GM21515 (cell line): ENCODE measurements around the gene EXOC2.

Source experiments
- ATAC-seq: cut with Tn5 transposase; IDR thresholded peaks from one replicate; pipeline ENCODE4 v1.9.1; 2021; ENCODE audit not compliant: unreplicated experiment

EXOC2 gene

DNA sequence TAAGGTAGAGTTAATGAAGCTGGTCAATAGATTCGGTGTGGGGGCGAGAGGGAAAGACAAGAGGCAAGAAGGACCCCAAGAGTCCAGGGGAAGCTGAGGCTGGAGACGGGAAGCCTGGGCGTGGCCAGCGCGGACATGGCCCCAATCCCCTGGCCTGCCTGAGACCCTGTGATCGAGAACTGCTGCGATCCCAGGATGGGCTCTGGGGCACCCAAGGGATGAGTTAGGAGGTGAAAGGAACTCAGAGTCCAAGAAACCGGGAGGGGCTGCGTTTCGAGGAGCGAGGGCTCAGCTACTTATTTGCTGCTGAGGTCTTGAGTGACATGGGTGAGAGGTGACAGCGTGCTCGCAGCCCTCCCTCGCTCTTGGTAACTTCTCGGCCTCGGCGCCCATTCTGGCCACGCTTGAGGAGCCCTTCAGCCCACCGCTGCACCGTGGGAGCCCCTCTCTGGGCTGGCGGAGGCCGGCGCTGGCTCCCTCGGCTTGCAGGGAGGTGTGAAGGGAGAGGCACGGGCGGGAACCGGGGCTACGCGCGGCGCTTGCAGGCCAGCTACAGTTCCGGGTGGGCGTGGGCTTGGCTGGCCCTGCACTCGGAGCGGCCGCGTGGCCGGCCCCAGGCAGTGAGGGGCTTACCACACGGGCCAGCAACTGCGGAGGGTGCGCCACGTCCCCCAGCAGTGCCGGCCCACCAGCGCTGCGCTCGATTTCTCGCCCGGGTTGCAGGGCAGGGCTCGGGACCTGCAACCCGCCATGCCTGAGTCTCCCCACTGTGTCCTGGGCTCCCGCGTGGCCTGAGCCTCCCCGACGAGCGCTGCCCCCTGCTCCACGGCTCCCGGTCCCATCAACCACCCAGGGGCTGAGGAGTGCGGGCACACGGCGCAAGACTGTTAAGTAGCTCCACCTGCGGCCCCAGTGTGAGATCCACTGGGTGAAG is 243.2 kb downstream of the EXOC2 start:
- ATAC-seq = no peak

DNA sequence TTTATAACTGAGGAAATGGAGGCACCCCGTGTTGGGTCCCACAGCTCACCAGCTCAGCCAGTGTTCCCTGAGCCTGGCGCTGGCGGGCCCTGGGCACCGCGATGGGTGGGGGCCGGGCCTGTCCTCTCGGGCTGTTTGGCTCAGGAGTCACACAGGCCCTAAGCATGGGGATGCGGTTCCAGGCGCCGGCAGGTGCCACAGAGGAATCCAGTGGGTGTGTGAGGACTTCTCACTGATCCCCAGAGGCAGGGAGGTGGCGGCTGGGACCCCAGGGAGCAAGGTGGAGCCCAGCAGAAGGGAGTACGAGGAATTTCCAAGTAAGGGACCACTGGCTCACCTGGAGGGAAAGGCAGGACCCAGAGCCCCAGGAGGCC is 243.9 kb downstream of the EXOC2 start:
- ATAC-seq = no peak

DNA sequence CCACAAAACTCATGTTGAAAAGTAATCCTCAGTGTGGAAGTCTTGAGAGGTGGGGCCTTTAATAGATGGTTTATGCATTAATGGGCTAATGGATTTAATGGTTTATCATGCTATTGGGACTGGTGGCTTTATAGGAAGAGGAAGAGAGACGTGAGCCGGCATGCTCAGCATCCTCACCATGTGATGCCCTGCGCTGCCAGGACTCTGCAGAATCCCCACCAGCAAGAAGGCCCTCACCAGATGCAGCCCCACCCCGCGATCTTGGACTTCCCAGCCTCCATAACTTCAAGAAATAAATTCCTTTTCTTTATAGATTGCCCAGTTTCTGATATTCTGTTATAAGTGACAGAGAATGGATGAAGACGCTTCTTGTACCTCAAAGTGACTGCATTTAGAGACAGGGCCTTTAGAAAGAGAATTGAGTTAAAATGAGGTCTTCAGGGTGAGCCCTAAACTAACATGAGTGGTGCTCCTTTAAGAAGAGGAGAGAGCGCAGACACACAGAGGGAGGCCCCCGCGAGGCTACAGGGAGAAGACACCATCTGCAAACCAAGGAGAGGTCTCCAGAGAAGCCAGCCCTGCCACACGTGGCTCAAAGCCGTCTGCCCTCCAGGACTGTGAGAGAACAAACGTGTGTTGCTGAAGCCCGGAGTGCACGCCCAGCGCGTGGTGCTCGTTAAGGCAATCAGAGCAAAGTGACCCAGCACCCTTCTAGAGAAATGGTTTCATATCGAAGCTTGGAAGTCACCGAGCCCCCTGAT is 244.5 kb downstream of the EXOC2 start:
- no peak for ATAC-seq

DNA sequence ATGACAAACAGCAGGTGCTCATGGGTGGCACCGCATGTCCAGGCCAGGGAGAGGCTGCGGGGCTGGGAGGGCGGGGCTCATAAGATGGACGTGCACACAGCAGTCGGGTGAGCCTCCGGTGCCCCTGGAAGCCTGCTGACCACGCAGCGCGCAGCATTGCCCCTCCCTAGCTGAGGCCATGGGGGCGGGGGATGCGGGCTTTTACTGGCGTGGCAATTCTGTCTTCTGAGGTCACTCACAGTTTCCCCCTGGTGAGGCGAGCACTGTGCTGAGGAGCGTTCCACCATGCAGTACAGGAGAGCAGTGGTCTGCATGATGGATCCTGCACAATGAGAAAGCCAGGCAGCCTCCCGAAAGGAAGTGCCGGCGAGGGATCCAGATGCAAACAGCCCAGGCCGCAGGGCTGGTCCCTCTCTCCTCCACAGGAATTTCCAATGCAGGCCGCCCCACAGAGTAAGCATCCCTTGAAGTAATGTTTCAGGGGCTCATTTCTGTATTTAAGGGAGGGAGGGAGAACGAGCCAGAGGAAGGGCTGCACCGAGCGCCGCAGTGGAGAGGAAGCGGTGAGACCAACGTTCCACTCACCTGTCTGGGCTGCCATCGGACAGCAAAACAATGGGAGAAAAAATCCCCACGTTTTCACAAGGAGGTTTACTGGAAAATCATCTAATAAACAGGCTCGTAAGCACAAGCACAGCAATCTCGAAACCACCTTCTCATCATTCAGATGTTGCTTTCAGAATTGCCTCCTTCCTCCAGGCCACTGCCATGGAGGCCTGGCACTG is 245.4 kb downstream of the EXOC2 start:
- ATAC-seq = no peak

DNA sequence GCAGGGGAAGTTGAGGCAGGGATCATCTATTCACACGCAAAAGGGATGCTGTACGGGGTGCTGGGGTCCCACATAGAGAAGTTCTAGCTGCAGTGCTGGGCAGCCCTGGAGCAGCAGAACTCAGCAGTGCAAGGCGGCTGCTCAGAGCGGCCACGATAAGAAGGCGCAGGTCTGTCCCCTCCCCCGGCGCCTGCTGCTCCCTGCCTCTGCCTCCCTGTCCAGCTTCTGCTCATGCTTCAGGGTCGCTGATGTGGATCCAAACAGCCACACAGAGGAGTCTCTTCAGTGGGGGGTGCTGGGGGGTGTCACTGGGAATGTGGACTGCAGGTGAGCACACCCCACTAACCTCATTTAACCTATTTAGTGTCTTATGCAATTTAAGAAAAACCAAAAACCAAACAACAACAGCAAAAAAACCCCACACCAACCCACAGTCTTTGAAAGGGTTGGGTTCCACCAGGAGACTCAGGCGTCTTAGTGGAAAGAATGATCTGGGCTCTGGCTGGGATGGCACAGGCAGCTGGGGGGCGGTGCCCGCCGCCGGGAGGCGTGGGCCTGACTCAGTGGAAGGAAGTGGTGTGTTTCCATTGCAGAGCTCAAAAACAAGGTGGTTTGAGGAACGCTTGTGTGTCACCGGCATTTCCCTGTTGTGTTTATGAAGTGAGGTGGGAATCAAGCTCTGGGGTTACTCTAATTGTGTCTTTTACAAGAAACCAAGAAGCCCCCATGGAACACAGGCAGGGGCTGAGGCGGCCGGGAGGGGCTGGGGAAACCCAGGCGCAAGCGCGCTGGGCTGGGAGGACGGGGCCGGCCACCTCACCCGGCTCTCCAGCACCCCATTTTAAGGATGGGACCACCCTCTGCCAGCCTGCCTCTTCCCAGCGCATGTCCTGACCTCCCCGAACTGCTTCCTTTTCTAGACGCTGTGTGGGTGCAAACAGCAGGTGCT is 246.2 kb downstream of the EXOC2 start:
- no peak for ATAC-seq

DNA sequence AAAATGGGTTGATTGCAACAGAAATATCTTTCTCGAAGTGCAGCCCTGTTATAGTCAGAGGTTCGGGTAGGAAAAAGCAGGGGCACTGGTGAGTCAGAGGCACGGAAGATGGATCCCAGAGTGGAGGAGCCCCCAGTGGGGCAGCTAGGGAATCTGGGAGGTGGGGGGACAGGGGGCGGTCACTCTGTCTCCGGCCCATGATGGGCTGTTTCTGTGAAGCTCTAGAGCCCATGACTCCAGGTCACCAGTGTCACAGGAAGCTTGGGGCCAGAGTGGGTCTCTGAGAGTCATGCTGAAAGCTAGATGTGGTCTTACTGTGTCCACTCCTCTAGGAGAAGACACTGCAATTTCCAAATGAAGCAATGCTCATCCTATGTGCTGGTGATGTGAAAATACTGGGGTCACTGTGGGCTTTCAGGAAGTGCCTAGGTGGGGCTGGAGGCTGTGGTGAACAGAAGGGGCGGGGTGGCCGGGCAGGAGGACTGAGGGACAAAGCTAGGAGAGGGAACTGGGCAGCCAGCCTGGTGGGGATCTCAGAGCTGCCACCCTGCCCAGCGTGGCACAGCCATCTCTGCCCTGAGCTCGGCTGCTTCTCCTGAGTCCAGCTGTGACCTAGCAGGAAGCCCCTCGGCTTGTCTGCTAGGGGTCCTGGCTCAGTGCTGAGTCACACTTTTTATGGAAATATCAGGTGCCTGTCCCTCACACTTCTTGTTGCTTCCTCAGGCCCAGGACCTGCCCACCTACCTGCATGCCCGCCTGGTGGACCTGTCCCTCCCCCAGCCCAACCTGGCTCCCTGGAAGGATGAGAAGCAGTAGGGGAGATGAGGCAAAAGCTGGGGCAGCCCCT is 247.1 kb downstream of the EXOC2 start:
- ATAC-seq = no peak

DNA sequence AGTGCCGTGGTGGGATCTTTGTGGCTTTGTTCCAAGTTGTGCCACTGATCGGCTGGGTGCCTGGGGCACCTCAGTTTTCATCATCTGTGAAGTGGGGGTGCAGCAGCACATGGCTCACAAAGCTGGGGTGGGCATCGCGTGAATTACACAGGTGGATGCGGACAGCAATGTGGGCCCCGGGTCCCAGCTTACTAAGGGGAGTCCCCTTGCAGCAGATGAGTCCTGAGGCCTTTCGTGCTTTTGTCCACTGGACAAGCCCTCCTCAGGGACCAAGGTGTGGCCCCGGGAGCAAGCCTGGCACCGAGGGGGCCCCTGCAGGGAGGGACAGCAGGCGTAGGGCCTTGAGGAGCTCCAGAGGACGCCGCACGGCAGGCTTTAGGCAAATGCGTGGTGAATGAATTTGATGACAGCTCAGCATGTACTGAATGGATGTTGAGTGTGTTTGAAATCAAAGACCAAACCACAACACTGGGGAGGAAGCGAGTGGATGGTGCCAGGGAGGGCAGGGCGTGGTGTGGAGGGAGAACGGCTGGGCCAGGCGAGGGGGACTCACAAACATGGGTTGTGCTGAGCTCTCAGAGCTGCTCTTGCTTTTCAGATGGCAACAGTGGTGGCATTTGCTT is 248.2 kb downstream of the EXOC2 start:
- ATAC-seq = no peak

DNA sequence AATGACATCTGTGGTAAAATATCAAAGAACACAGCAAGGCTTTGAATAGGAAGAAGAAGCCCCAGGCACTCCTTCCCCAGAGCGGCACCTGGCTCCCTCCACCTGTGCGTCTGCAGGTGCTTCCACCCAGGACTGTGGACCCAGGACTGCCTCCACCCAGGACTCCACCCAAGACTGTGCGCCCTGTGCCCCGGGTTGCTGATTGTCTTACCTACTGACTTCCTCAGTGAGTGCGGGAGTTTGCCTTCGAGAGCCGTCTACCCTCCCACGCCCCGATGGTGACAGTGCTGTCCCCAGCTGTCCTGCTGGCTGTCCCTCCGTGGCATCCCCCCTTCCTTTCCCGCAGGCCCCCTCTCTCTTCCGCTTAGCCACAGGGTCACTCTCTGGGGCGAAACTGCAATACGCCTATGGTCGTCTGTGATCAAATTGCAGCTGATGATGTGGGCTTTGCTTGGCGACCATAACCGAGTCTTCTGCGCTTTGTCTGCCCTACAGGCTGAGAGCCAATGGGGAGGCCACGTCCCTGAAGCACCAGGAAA is 249.2 kb downstream of the EXOC2 start:
- ATAC-seq = no peak

DNA sequence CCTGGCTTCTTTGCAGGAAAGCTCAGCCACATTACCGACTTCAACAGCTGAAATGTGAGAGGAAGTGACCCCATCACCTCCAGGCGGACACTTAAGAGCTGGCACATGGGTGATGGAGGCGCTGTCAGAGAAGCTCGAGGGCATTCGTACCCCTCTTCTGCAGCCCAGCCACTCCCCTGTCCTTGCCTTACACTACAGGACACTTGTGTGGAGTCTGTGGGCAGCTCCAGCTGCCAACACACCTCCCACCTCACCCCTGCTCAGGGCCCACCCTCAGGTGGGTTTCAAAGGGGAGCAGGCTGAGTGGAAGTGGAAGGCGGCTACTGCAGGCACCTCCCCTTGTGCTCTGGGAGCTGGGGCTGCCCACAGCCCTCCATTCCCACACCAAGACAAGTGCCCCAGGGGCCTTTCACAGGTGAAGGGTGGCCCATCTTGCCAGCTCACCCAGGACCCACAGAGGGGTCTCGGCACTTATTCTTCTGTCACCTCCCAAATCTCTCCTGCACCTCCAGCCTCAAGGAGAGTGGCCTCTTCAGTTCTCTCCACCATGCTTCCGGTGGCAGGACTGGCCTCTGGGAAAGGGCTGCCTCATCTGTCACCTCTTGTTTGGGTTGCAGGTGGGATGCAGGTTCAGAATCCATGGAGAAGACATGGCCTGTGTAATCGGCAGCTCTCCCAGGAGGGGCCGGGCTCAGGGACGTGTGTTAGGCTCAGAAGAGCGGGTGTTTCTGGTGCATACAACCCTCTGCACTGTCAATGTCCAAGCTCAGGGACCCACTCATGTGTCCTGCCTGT is 251.6 kb downstream of the EXOC2 start:
- no peak for ATAC-seq

DNA sequence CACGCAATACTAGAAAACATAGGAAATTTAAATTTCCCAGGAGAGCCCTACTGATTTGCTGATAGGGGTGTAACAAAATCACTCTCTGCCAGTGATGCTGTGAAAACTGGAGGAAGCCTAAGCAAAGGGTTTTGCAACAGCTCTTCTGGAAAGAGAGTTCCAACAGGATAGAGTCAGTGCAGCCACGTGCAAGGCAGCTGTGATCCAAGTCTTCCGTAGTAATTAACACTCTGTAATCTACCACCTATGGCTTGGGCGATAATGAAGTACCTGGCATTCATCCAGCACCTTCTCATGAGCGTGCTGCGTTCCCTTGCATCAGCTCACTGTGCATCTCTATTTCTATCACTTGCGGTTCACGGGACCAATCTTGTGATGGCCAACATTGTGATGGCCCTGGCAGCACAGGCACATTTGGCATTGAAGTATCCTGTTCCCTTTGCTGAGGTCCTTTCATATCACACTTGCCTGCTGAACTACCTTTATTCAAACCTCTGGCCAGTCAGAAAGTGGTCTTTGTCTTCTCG is 253.2 kb downstream of the EXOC2 start:
- ATAC-seq = no peak

DNA sequence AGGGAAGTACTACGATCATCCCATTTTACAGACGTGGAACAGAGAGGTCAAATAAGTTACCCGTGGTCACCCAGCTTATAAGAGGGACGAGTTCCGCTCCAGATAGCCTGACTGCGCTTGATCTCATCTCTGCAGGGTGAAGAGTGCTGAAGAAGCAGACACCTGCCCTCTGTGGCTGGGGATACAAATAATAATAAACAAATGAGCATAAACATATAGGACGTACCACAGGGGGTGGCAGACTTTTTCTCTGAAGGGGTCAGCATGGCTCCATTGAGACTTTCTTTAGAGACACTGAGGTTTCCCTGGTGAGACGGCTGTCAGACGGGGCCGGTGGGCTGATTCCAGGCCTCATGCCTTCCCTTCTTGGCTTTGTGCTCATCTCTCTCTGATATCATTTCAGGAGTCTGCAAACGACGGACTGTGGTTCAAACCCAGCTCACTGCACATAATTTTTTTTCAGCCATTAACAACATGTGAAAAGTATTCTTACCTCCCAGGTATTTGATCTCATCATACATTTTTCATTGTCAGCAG is 254.2 kb downstream of the EXOC2 start:
- ATAC-seq = no peak

DNA sequence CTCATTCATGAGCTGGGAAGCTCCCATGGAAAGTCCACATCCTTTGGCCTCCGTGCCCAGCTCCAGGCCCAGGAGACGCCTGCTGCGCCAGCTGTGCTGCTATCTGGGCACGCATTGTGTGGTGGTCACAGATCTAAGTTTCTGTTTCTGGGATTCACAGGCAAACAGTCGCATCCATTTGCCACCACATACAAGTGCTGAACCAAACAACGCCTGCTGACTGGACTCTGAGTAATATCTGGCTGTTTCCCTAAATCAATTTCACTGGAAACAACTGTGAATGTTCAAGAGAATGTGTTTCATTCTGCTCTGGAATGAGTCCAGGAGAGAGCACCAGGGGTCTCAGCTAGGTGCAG is 255.9 kb downstream of the EXOC2 start:
- ATAC-seq = no peak

DNA sequence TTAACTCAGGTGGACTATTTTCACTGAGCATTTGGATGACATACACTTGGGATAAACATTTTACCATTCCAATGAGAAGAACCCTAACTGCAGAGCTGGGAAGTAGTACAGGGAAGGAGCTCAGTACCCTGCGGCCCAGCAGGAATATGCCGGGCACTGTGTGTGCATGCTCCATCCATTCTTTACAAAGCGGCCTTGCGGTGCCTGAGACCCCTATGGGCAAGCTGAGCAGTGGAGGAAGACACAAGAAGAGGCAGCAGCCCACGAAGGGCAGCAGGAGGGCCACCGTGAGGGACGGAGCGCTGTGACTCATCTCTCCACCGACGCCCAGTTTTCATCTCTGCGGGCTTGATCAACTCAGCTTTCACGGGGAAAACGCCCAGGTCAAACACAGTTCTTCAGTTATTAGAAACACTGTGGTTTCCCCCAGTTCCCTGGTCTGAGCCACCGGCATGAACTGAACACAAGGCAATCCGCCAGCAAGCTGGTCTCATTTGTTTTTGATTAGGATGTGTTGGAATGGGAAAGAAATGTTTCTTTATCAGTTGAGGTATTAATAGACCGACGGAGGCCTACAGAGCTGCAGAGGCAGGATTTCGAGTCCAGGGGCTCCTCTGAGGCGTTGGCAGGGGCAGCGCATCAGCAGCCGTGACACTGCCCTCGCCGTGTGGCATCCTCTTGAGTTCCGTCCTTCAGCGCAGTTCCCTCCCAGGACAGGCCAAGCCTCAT is 256.5 kb downstream of the EXOC2 start:
- no peak for ATAC-seq

DNA sequence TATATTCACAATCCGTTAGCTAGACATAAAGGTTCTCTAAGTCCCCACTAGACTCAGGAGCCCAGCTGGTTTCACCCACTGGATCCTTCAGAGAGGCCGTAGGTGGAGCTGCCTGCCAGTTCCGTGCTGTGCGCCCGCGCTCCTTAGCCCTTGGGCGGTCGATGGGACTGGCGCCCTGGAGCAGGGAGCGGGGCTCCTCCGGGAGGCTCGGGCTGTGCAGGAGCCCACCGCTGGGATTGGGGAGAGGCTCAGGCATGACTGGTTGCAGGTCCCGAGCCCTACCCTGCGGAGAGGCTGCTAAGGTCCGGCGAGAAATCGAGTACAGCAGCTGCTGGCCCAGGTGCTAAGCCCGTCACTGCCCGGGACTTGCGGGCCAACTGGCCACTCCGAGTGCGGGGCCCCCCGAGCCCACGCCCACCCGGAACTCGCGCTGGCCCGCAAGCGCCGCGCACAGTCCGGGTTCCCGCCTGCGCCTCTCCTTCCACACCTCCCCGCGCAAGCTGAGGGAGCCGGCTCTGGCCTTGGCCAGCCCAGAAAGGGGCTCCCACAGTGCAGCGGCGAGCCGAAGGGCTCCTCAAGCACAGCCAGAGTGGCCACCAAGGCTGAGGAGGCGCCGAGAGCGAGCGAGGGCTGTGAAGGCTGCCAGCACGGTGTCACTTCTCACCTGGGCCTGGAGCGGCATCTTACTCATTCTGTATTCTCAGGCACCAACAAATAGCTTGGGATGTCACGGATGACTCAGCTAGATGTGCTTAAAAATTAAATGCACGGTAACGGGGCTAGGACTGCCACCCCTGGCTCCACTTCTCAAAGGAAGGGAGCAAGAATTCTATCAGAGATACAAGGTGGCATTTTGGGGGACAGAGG is 257.3 kb downstream of the EXOC2 start:
- no peak for ATAC-seq
